Measurements from ENCODE around the gene VPS4A.

GRCh38 chr16:69324585-69325253, 13.6 kb downstream of the VPS4A start:
- TF ChIP-seq CTCF (optimal IDR thresholded peaks at IDR 0.05 in 1 of 3, IDR thresholded peaks at IDR 0.05 in 1 of 3, conservative IDR thresholded peaks at IDR 0.05 in 1 of 3; ENCODE audit: extremely low read depth in 1 of 3, insufficient read depth in 2 of 3, low read length in 3 of 3) (no peak), EZH2 (IDR thresholded peaks at IDR 0.05; ENCODE audit: low read length) (no peak)
